Thyroid gland (tissue), 4 donors: ENCODE results near the gene MAP2K1.

ENCODE experiments used
- POLR2A ChIP-seq, 2 donors: fragments of 450-650 bp; IDR thresholded peaks; one replicate each; pipeline ENCODE4 v1.6.1; 2017; ENCODE audit warnings: antibody characterized with exemption in 2 of 2, mild to moderate bottlenecking in 2 of 2, moderate library complexity in 1 of 2
- TF ChIP-seq, protein P1 (sequence below), 6 experiments: fragments of 200-600 bp in 3 of 6; fragments of 450-650 bp in 3 of 6; sonication (generic) in 3 of 6; IDR thresholded peaks; one replicate each; pipeline ENCODE4 v1.5.1; 2016 to 2019; ENCODE audit warnings: antibody characterized with exemption in 6 of 6, mild to moderate bottlenecking in 2 of 6, inconsistent platforms in 1 of 6, moderate library complexity in 1 of 6

DNA sequence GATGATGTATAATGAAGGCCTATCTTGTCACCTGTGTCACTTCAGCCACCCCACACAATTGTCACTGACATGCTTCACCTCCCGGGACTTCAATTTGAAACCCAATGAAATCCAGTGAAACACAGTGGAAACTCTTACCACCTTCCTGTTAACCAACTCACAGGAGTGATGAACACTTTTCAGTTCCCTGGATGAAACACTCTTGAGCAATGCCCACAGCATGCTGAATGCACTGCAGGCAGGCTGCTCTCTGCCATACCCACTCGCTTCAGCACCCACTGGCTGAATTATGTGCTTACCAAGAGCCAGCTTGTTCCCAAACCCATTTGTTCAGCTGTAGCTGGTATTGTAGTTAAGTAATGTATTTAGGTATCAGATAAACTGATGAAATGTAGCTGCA, 47.0 kb downstream of the MAP2K1 start:
- no peak for TF ChIP-seq POLR2A (IDR thresholded peaks at IDR 0.05)
- TF ChIP-seq, protein P1, sequence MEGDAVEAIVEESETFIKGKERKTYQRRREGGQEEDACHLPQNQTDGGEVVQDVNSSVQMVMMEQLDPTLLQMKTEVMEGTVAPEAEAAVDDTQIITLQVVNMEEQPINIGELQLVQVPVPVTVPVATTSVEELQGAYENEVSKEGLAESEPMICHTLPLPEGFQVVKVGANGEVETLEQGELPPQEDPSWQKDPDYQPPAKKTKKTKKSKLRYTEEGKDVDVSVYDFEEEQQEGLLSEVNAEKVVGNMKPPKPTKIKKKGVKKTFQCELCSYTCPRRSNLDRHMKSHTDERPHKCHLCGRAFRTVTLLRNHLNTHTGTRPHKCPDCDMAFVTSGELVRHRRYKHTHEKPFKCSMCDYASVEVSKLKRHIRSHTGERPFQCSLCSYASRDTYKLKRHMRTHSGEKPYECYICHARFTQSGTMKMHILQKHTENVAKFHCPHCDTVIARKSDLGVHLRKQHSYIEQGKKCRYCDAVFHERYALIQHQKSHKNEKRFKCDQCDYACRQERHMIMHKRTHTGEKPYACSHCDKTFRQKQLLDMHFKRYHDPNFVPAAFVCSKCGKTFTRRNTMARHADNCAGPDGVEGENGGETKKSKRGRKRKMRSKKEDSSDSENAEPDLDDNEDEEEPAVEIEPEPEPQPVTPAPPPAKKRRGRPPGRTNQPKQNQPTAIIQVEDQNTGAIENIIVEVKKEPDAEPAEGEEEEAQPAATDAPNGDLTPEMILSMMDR (IDR thresholded peaks at IDR 0.05), result no peak
